AG20443 (cell line): Measurements from ENCODE around the gene KIFAP3.

ENCODE experiments used
- DNase-seq: peaks from one replicate; pipeline ENCODE4 v3.0.0; 2012; ENCODE audit warnings: low spot score, mixed read lengths

Gene KIFAP3

GRCh38 chr1:169985757-169986156 is 88.7 kb downstream of the KIFAP3 start:
- no peak for DNase-seq

DNA sequence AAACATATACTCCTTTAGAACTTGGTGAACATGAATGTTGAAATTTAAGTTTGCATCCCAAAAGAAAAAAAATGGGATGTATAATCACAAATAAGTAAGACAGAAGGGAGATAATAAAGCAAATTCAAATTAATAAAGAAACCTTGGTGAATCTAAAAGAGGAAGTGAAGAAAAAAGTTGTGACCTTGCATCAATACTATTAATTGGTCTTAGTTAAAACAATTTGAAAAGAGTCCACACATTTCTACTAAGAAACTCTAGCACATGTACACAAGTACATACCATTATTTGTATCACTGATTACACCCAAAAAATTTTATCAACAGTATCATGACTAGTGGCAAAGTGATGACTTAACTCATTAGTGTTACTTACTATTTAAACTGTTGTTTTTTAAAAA is 100.4 kb downstream of the KIFAP3 start:
- DNase-seq, result no peak

GRCh38 chr1:169970114-169970513 is 104.4 kb downstream of the KIFAP3 start:
- DNase-seq, result no peak

- no peak for DNase-seq
Measured at GRCh38 chr1:169968174-169968573, 106.3 kb downstream of the KIFAP3 start.

DNA sequence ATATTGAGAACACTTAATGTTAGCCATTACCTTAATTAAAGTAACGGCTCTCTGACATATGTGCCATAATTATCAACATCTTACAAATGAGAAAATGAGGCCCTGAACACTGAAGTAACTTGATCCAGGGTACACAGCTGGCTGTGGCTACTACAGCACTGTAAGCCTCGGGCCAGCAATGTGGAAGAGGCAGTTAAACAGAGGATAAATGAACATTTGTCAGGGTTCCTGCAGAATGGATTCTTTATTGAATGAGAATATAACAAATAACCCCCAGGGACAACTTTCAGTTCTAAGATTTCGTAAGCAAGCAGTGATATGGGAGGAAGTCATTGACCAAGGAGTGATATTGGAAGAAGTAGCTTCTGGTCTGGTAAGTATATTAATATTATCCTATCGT is 110.3 kb downstream of the KIFAP3 start:
- DNase-seq, result no peak

GRCh38 chr1:169959686-169960085 is 114.8 kb downstream of the KIFAP3 start:
- DNase-seq, result no peak

GRCh38 chr1:169958987-169959386 is 115.5 kb downstream of the KIFAP3 start:
- no peak for DNase-seq

DNA sequence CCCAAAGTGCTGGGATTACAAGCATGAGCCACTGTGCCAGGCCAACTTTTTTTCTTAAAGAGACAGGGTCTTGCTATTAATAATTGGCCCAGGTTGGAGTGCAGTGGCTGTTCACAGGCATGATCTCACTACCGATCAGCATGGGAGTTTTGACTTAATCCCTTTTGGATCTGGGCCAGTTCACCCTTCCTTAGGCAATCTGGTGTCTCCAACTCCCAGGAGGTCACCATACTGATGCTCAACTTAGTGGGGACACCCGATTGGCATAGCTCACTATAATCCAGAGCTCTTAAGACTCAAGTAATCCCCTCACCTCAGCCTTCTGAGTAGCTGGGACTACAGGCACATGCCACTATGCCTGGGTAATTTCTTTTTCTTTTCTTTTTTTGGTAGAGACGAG is 116.6 kb downstream of the KIFAP3 start:
- no peak for DNase-seq

- DNase-seq, result no peak
Measured at GRCh38 chr1:169951108-169951507, 123.4 kb downstream of the KIFAP3 start.

DNA sequence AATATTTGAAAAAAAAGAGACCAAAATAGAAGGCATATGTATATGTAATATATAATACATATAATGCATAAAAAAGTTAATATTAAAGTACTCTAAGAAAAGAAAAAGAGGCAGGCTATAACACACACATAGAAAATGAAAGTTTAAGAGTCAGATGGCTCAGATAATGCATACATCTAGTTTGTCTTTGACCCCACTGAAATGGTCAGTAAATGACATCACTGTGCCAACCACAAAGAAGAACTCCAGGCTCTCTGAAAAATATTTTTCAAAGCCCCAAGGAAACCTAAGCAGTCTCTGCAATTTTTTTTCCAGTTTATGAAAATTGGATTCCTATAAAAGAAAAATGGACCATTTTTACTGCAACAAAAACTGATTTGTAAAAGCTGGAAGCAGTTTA is 125.4 kb downstream of the KIFAP3 start:
- DNase-seq, result peak; percentile 7

GRCh38 chr1:169946206-169946605 is 128.3 kb downstream of the KIFAP3 start:
- DNase-seq, result no peak

GRCh38 chr1:169945181-169945580 is 129.3 kb downstream of the KIFAP3 start:
- DNase-seq, result no peak

GRCh38 chr1:169944621-169945020 is 129.9 kb downstream of the KIFAP3 start:
- no peak for DNase-seq

- no peak for DNase-seq
Measured at GRCh38 chr1:169943963-169944526, 130.4 kb downstream of the KIFAP3 start.

DNA sequence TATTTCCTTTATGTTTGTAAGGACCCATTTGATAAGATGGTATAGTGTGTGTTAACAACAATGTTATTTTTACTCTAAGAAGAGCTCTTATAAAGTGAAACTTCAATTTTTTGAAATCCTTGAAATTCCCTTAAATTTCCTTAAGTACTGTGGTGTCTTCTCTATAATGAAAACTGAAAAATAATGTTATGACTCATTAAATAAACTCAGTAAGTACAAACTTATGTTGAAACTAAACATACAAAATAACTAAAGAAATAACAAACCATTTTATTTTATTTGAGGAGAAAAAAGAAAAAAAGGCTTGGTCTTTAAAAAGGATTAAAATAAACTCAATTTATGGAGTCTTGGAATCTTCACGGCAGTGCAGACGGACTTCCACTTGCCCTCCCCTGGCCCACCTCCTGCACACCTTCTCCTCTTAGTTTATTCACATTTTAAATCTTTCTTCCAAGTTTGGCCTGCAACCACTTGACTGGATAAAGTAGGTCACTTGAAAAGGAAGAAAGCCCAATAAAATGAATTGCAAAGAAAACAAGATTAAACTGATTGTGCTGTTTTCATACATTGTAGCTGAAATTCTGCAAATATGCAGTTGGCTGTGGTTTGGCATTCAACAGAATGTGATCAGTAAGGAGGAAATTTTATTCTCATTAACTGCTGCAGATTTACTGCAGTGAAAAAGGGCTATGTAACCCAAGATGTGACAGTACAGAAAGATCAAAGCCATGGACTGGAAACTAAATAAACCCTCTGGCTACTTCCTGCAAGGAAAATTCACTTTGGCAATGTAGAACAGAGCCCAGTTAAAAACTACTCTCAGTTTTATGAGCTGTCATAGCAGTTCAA is 132.3 kb downstream of the KIFAP3 start:
- DNase-seq, result peak; percentile 26

DNA sequence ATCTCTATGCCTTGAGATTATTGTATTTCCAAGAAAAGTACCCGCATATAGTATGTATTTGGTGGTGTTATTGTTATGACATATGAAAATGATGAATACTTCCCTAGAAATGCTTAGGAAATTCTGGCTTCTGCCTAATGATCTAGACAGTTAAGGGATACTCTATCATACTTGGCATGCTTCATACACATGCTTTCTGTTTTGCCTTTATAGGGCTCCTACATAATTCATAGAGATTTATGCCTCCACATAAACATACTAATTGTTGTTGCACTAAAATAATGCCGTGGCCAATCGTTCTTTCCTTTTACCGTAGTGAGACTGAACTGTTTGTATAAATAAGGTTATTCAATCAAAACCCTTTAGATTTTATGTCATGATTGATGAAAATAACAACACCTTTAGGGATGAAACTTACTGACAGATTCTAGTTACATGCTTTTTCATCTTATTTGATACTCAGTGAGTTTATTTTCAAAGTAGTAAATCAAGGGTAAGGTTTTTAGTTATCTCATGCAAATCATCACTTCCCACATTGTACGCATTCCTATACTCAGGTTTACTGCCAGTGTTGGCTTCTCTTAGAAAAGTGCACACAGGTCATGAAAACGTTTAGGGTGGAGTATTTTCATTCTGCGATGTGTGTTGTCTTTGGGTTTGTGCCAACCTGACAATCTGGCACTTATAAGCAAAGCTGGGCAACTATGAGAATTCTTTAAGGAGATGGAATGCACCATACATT is 140.3 kb downstream of the KIFAP3 start:
- DNase-seq, result no peak

DNA sequence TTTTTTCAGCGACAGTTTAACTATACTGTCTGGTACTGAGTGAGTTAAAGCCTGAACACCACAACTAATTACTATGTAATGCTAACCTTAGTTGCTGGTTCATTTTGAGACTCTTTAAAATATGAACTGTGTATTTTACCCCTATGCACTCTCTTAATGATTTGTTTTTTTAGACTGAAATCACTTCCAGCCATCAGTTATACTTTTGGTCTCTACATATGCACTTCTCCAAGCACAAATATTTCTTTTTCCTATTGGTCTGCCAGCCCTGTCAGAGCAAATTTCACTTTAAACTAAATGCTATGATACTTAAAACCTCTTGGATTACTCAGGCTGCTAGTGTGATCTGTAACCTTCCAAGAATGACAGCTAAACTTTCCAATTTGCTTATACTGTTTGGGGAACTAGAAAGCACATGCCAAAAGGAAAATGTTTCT is 142.7 kb downstream of the KIFAP3 start:
- no peak for DNase-seq

DNA sequence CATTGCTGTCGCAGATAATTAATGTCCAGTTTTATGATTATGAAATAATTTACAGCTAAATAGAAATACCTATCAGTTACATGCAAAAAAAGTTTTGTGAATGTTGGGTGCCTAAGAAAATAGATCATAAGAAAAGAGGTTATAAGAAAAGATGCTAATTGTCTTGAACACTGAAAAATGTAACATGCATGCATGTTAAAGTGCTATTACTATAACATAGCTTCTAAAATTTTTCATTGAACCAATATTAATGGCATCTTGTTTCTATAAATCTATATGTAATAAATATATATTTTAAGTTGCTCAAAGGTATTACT is 145.3 kb downstream of the KIFAP3 start:
- DNase-seq, result no peak

- DNase-seq, result peak; percentile 34
Measured at GRCh38 chr1:169928438-169929209, 145.9 kb downstream of the KIFAP3 start.

DNA sequence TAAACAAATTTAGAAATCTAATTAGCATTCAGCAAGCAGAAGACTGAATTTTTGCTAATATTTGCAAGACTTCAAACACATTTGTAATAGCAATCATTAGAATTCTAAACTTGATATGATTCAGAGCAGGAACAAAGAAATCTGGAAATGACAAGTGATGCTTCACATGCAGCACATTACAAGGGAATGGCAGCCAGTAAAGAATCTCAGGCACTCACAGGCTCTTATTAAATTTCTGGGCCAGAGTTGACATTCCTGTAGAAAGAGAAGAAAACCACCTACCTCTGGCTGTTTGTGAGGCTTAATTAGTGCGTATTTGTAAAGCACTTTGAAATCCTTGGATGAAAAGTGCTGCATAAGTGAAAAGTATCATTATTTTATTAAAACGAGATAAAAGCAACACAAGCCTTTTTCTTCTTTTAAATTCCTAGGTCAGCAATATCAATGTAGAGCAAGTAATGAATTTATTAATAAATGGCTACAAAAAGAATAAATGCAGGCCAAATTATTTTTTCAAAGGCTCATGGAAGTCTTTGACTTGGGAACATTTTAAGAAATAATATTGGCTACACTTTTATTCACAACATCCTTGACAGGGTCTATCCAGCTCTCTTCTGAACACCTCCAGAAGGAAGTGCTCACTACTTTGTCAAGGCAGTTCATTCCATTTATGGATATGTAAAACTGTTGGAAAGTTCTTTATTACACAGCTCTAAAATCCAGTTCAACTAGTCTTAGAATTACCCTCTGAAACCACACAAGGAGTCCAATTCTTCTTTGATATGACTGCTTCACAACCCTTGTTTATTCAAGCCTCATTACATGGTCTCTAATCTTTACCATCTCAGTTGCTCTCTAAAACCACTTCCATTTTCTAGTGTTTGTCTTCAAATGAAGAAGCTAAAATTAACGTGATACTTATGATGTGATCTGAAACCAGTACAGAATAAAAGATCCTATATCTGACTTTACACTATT is 148.7 kb downstream of the KIFAP3 start:
- DNase-seq, result no peak

GRCh38 chr1:169924829-169925228 is 149.7 kb downstream of the KIFAP3 start:
- no peak for DNase-seq
